GM23248 (cell line): ENCODE measurements around the gene QSOX1. TPM values are rescaled to one million over a fixed set of nuclear protein-coding genes. Genes with fewer than 3 reads are reported as not detected.
A peak's percentile ranks its signal among the peaks of the same experiment; 100 is the strongest.

Source experiments
- DNase-seq: peaks from one replicate; pipeline ENCODE4 v3.0.0-alpha.2; 2015
- H2AFZ ChIP-seq: fragments of 200-600 bp; sonication (generic); 2 replicates; pipeline ENCODE4 v1.6.1; 2016; ENCODE audit warnings: antibody characterized with exemption
- H3F3A ChIP-seq: fragments of 200-600 bp; sonication (generic); 2 replicates; pipeline ENCODE4 v1.6.1; 2016; ENCODE audit warnings: mild to moderate bottlenecking, antibody characterized with exemption, mixed run types; ENCODE audit not compliant: insufficient read depth
- H3K27ac ChIP-seq: fragments of 200-600 bp; sonication (generic); 2 replicates; pipeline ENCODE4 v1.5.1; 2016; ENCODE audit warnings: mild to moderate bottlenecking
- H3K27me3 ChIP-seq: fragments of 200-600 bp; sonication (generic); replicated peaks from 2 replicates; pipeline ENCODE4 v1.6.1; 2016; ENCODE audit warnings: mild to moderate bottlenecking; ENCODE audit not compliant: insufficient read depth
- H3K36me3 ChIP-seq: fragments of 200-600 bp; sonication (generic); 2 replicates; pipeline ENCODE4 v1.6.1; 2016; ENCODE audit warnings: low read depth, mild to moderate bottlenecking
- H3K4me1 ChIP-seq: fragments of 200-600 bp; sonication (generic); 2 replicates; pipeline ENCODE4 v1.6.1; 2016; ENCODE audit warnings: mild to moderate bottlenecking; ENCODE audit not compliant: insufficient read depth
- H3K4me2 ChIP-seq: fragments of 200-600 bp; sonication (generic); one replicate; pipeline ENCODE4 v1.6.1; 2016; ENCODE audit warnings: mild to moderate bottlenecking; ENCODE audit not compliant: unreplicated experiment
- H3K4me3 ChIP-seq: fragments of 200-600 bp; sonication (generic); 2 replicates; pipeline ENCODE4 v1.5.1; 2016; ENCODE audit warnings: mild to moderate bottlenecking
- H3K79me2 ChIP-seq: fragments of 200-600 bp; sonication (generic); 2 replicates; pipeline ENCODE4 v1.6.1; 2016; ENCODE audit warnings: mild to moderate bottlenecking; ENCODE audit not compliant: insufficient read depth
- H3K9ac ChIP-seq: fragments of 200-600 bp; sonication (generic); 2 replicates; pipeline ENCODE4 v1.6.1; 2016; ENCODE audit warnings: mild to moderate bottlenecking
- H3K9me2 ChIP-seq: fragments of 200-600 bp; sonication (generic); 2 replicates; pipeline ENCODE4 v1.6.1; 2016; ENCODE audit warnings: mixed run types, mild to moderate bottlenecking, moderate library complexity; ENCODE audit not compliant: insufficient read depth
- H3K9me3 ChIP-seq: fragments of 200-600 bp; sonication (generic); one replicate; pipeline ENCODE4 v1.6.1; 2017; ENCODE audit warnings: low read depth
- H4K20me1 ChIP-seq: fragments of 200-600 bp; sonication (generic); 2 replicates; pipeline ENCODE4 v1.6.0; 2016; ENCODE audit not compliant: insufficient read depth
- EZH2 ChIP-seq: fragments of 200-600 bp; sonication (generic); IDR thresholded peaks from 2 replicates; pipeline ENCODE4 v1.6.1; 2018; ENCODE audit warnings: antibody characterized with exemption, mild to moderate bottlenecking; ENCODE audit not compliant: insufficient read depth, poor library complexity, severe bottlenecking
- EZH2phosphoT487 ChIP-seq: fragments of 200-600 bp; sonication (generic); IDR thresholded peaks from 2 replicates; pipeline ENCODE4 v1.6.1; 2018; ENCODE audit warnings: antibody characterized with exemption, moderate library complexity, mild to moderate bottlenecking, low read depth; ENCODE audit not compliant: insufficient read depth
- WGBS, 2 experiments: methylation state at CpG; one replicate each; pipeline ENCODE4 v1.1.6; 2015 to 2017; ENCODE audit warnings: low lambda C conversion rate in 2 of 2, low coverage in 1 of 2; ENCODE audit errors: missing lambda C conversion rate in 2 of 2; 5-methylcytosine and 5-hydroxymethylcytosine counted together
- in situ Hi-C: fragments of 300-500 bp; cut with MboI; formaldehyde crosslinking; loops from 2 replicates; pipeline ENCODE4 v1.15.0; 2020
- polyA plus RNA-seq: library from polyadenylated mRNA; unstranded; fragments of >200 nt; fragmentation: Nextera tagmentation; extraction: Ambion mirVana; gene quantifications from 2 replicates; pipeline ENCODE4 v1.2.1, GENCODE V29; 2016
- total RNA-seq: library from RNA; depleted of rRNA; stranded (reverse); fragments of >200 nt; shearing (Covaris generic); gene quantifications from 2 replicates; pipeline ENCODE4 v1.2.3, GENCODE V29; 2014

The QSOX1 gene
- total and polyA plus RNA-seq, 2 experiments from 2014 or later: 270 to 519 TPM

DNA sequence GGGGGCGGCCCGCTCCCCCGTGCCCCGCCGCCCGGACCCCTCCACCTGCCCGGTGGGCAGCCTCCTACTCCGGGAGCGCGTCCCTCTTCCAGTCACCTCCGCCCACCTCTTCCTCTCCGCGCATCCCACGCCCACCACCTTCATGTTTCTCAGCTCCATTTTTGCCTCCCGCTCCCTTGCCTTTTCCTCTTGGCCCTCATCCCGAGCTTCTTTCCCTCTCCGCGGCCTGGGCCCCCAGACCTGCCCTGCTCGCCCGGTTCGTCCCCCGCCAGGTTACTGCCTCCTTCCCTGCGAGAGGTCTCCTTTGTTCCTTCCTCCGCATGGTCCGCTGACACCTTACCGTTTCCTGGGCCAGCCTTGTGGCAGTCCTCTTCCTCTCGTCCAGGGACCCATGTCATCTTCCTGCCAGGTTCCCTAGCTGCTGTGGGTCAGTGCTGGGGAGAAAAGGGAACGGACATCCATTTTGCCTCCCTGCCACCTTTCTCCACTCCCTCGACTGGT, 563 bp downstream of the QSOX1 start:
- peak overlapping the region; percentile 89 for H3K4me3 ChIP-seq

GRCh38 chr1:180156201-180156600, 1.5 kb downstream of the QSOX1 start:
- Histone ChIP-seq H3K4me1 (peaks cover 44% of the 10 kb centered on the region), H3K4me3 (peak overlapping the region; percentile 89), H3K27ac (peak overlapping the region; percentile 80)

More for the DNA sequence above, 563 bp downstream of the QSOX1 start:
- peak overlapping the region; percentile 84 for H2AFZ ChIP-seq
- peaks cover 44% of the 10 kb centered on the region for H3K79me2 ChIP-seq
- H3F3A ChIP-seq: peaks cover 54% of the 10 kb centered on the region
- H3K36me3 ChIP-seq: no peaks in the 10 kb centered on the region
- no peaks in the 10 kb centered on the region for H4K20me1 ChIP-seq
- in situ Hi-C loops: loop anchor here (25.0 kb wide), 1 partner anchor 268 kb away; the partner anchor contains the start of genes TOR1AIP1 and TOR1AIP2
- TF ChIP-seq EZH2 (no peak), EZH2phosphoT487 (no peak)
- H3K9me3 ChIP-seq: no peaks in the 10 kb centered on the region
- peak; percentile 59 for DNase-seq
- peak overlapping the region; percentile 87 for H3K9ac ChIP-seq
- H3K9me2 ChIP-seq: no peaks in the 10 kb centered on the region
- WGBS, 2 experiments: 0 to 1% methylated on average over 29 of the region's 29 CpGs
- peak overlapping the region; percentile 80 for H3K27ac ChIP-seq
- peak overlapping the region; percentile 98 for H3K4me2 ChIP-seq
- no peaks in the 10 kb centered on the region for H3K27me3 ChIP-seq
- H3K4me1 ChIP-seq: peaks cover 52% of the 10 kb centered on the region

DNA sequence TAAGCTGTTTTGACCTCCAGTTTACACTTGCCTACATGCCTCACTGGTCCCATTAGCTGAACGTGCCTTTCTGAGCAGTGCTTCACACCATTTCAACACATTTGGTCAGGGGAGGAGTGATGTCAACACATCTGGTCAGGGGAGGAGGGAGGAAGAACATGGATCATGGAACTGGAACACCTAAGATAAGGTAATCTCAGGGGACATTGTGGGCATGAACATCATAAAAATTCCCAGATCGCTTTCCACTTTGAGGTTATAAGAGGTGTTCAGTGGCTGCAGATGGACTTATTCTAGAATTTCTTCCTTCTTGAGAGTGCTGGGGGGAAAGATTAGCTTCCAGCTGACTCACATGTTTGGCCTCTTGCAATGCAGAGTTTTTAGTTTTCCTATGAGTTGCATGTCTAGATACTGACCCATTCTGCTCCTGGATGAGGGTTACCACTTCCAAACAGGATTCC, 2.0 kb downstream of the QSOX1 start:
- peak; percentile 88 for DNase-seq
- H3K27ac ChIP-seq: peak overlapping the region; percentile 80
- H3K4me3 ChIP-seq: peak overlapping the region; percentile 89
- WGBS, 2 experiments: 18 to 33% methylated on average over 2 of the region's 2 CpGs
- H4K20me1 ChIP-seq: peaks cover 7% of the 10 kb centered on the region
- H3K27me3 ChIP-seq: no peaks in the 10 kb centered on the region
- no peaks in the 10 kb centered on the region for H3K9me3 ChIP-seq
- H3K4me2 ChIP-seq: peak overlapping the region; percentile 98
- in situ Hi-C loops: loop anchor here (25.0 kb wide), 1 partner anchor 269 kb away; the partner anchor contains the start of genes TOR1AIP1 and TOR1AIP2
- peak overlapping the region; percentile 87 for H3K9ac ChIP-seq
- TF ChIP-seq EZH2 (no peak), EZH2phosphoT487 (no peak)
- H3K9me2 ChIP-seq: no peaks in the 10 kb centered on the region
- H3K4me1 ChIP-seq: peaks cover 39% of the 10 kb centered on the region
- peaks cover 58% of the 10 kb centered on the region for H3K79me2 ChIP-seq
- H3F3A ChIP-seq: peaks cover 42% of the 10 kb centered on the region
- H2AFZ ChIP-seq: no peak overlapping the region
- H3K36me3 ChIP-seq: no peaks in the 10 kb centered on the region; the same call in 1 of the 2 replicates

More at GRCh38 chr1:180156201-180156600, 1.5 kb downstream of the QSOX1 start:
- DNase-seq: no peak
- Histone ChIP-seq H4K20me1 (peaks cover 6% of the 10 kb centered on the region), H3F3A (peaks cover 46% of the 10 kb centered on the region), H3K79me2 (peaks cover 53% of the 10 kb centered on the region), H2AFZ (no peak overlapping the region), H3K4me2 (peak overlapping the region; percentile 98), H3K27me3 (no peaks in the 10 kb centered on the region), H3K9ac (peak overlapping the region; percentile 87), H3K9me3 (no peaks in the 10 kb centered on the region), H3K9me2 (no peaks in the 10 kb centered on the region), H3K36me3 (no peaks in the 10 kb centered on the region)
- in situ Hi-C loops: loop anchor here (25.0 kb wide), 1 partner anchor 269 kb away; the partner anchor contains the start of genes TOR1AIP1 and TOR1AIP2
- WGBS, 2 experiments: 93 to 95% methylated on average over 4 of the region's 4 CpGs
- TF ChIP-seq EZH2phosphoT487 (no peak), EZH2 (no peak)

DNA sequence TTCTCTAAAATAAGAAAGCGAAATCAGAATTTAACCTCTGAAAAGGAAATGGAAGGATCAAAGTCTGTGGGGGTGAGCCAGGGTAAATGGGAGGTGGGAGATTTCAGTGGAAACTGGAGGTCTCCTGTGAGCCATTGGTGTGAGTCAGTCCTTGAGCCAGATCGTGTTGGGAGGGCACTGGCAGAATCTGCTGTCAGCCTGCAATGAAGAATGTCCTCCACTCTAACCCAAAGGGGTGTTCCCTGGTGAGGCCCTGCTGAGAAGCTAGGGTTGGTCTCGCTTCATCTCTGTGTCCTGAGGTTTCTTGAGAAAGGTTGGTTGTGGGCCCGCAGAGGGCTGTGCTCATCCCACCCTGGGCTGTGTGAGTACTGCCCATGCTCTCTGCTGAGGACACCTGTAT, 2.4 kb downstream of the QSOX1 start:
- Histone ChIP-seq H3K9me2 (no peaks in the 10 kb centered on the region), H3K9ac (peak overlapping the region; percentile 87), H3K36me3 (no peaks in the 10 kb centered on the region; the same call in 1 of the 2 replicates), H3K9me3 (no peaks in the 10 kb centered on the region), H3K4me1 (peaks cover 35% of the 10 kb centered on the region), H3K79me2 (peaks cover 62% of the 10 kb centered on the region), H3K4me3 (peak overlapping the region; percentile 89), H3K27me3 (no peaks in the 10 kb centered on the region), H3K27ac (peak overlapping the region; percentile 80), H2AFZ (no peak overlapping the region), H3F3A (peaks cover 37% of the 10 kb centered on the region), H3K4me2 (peak overlapping the region; percentile 98), H4K20me1 (peaks cover 7% of the 10 kb centered on the region)
- in situ Hi-C loops: loop anchor here (25.0 kb wide), 1 partner anchor 270 kb away; the partner anchor contains the start of genes TOR1AIP1 and TOR1AIP2
- 66 to 70% methylated on average over 4 of the region's 4 CpGs for WGBS, 2 experiments
- DNase-seq: peak; percentile 76
- TF ChIP-seq EZH2phosphoT487 (no peak), EZH2 (no peak)
